Measurements from ENCODE around the gene AGR2.
A peak's percentile ranks its signal among the peaks of the same experiment; 100 is the strongest.

Gene AGR2

DNA sequence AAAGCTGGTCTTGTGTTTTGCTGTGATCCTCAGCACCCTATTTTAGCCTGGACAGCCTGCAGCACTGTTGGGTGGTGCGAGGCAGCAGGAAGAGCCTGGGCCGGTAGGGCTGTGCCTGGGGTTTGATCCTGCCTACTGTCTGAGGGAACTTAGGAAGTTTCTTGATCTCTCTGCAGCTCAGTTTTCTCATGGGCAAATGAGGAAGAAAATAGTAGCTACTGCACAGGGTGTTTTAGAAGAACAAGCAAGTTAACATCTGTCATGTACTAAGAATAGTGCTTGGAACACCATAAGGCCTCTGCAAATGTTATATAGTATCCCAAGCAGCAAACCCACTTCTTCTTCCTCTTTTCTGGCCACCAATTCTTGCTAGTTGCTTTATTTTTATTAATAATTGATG lies 12.0 kb upstream of the AGR2 start:
- no peak overlapping the region for H3K4me3 ChIP-seq (ENCODE audit: low read length, poor library complexity, severe bottlenecking)
- no peaks in the 10 kb centered on the region for H3K9me2 ChIP-seq (replicated peaks; ENCODE audit: low read depth, low read length)
- H3K27me3 ChIP-seq (ENCODE audit: insufficient read depth, low read length, poor library complexity, severe bottlenecking), result no peaks in the 10 kb centered on the region
- no peaks in the 10 kb centered on the region for H3K79me2 ChIP-seq (ENCODE audit: insufficient read depth, low read length)
- H3K9ac ChIP-seq (ENCODE audit: low read depth, low read length, poor library complexity, severe bottlenecking), result no peak overlapping the region
- no peaks in the 10 kb centered on the region for H3K36me3 ChIP-seq (ENCODE audit: insufficient read depth, low read length)
- H3K4me1 ChIP-seq (ENCODE audit: insufficient read depth, low read length, poor library complexity, severe bottlenecking), result no peaks in the 10 kb centered on the region
- no peaks in the 10 kb centered on the region for H3K9me3 ChIP-seq (ENCODE audit: insufficient read depth, low read depth, low read length)
- H3F3A ChIP-seq (ENCODE audit: low read depth), result no peaks in the 10 kb centered on the region
- no peaks in the 10 kb centered on the region for H4K20me1 ChIP-seq (ENCODE audit: insufficient read depth, low read length, poor library complexity, severe bottlenecking)
- H2AFZ ChIP-seq (ENCODE audit: low read length), result peak overlapping the region; percentile 61
- TF ChIP-seq, protein P1, sequence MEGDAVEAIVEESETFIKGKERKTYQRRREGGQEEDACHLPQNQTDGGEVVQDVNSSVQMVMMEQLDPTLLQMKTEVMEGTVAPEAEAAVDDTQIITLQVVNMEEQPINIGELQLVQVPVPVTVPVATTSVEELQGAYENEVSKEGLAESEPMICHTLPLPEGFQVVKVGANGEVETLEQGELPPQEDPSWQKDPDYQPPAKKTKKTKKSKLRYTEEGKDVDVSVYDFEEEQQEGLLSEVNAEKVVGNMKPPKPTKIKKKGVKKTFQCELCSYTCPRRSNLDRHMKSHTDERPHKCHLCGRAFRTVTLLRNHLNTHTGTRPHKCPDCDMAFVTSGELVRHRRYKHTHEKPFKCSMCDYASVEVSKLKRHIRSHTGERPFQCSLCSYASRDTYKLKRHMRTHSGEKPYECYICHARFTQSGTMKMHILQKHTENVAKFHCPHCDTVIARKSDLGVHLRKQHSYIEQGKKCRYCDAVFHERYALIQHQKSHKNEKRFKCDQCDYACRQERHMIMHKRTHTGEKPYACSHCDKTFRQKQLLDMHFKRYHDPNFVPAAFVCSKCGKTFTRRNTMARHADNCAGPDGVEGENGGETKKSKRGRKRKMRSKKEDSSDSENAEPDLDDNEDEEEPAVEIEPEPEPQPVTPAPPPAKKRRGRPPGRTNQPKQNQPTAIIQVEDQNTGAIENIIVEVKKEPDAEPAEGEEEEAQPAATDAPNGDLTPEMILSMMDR (conservative IDR thresholded peaks at IDR 0.05; ENCODE audit: low read length), result no peak
- TF ChIP-seq EZH2phosphoT487 (IDR thresholded peaks at IDR 0.05; ENCODE audit: borderline replicate concordance), result no peak
- no peak overlapping the region for H3K4me2 ChIP-seq (ENCODE audit: low read depth, low read length, poor library complexity, severe bottlenecking)

DNA sequence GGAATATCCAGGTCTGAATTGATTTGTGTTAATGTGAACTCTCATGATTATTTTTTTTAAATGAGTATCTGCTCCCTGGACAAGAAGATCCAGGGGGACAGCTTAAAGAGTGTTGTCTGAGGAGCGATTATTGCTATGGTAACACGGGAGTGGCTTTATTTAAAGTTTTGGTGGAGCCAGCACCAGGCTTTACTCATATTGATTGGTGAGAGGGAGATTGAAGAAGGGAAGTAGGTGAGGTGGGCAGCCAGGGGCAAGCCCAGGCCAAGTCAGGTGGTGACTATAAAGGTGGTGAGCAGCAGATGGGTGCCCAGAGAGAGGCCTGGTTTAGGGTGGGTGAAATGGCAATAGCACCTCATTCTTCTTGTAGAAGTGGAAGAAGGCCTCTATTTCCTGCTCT lies 10.2 kb upstream of the AGR2 start:
- no peak overlapping the region for H2AFZ ChIP-seq (ENCODE audit: low read length)
- no peaks in the 10 kb centered on the region for H3K27me3 ChIP-seq (ENCODE audit: insufficient read depth, low read length, poor library complexity, severe bottlenecking)
- no peaks in the 10 kb centered on the region for H3K9me2 ChIP-seq (replicated peaks; ENCODE audit: low read depth, low read length)
- TF ChIP-seq EZH2phosphoT487 (IDR thresholded peaks at IDR 0.05; ENCODE audit: borderline replicate concordance), result no peak
- TF ChIP-seq, protein P1 (conservative IDR thresholded peaks at IDR 0.05; ENCODE audit: low read length), result no peak
- H3K4me1 ChIP-seq (ENCODE audit: insufficient read depth, low read length, poor library complexity, severe bottlenecking), result no peaks in the 10 kb centered on the region
- no peaks in the 10 kb centered on the region for H3K9me3 ChIP-seq (ENCODE audit: insufficient read depth, low read depth, low read length)
- H3K9ac ChIP-seq (ENCODE audit: low read depth, low read length, poor library complexity, severe bottlenecking), result no peak overlapping the region
- H3K36me3 ChIP-seq (ENCODE audit: insufficient read depth, low read length), result no peaks in the 10 kb centered on the region
- no peaks in the 10 kb centered on the region for H3F3A ChIP-seq (ENCODE audit: low read depth)
- H4K20me1 ChIP-seq (ENCODE audit: insufficient read depth, low read length, poor library complexity, severe bottlenecking), result no peaks in the 10 kb centered on the region
- H3K4me2 ChIP-seq (ENCODE audit: low read depth, low read length, poor library complexity, severe bottlenecking), result no peak overlapping the region
- H3K79me2 ChIP-seq (ENCODE audit: insufficient read depth, low read length), result no peaks in the 10 kb centered on the region
- no peak overlapping the region for H3K4me3 ChIP-seq (ENCODE audit: low read length, poor library complexity, severe bottlenecking)

DNA sequence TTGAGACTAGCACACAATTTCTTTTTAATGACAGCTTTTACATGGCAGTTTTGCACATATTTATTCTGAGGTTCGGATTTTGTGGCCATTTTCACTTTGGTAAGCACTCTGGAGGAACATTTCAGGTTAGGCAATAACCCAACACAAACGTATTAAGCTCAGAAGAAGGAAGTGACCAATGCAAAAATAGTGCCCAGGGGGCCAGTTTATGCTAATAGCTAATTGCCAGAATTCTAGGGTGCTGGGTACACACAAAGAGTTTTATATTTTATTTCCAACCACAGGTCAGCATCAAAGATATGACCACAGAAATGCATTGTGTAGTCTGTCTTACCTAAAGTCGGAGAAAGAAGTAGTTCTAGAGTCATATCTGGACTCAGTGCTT lies 8.4 kb upstream of the AGR2 start:
- no peaks in the 10 kb centered on the region for H4K20me1 ChIP-seq (ENCODE audit: insufficient read depth, low read length, poor library complexity, severe bottlenecking)
- TF ChIP-seq, protein P1 (conservative IDR thresholded peaks at IDR 0.05; ENCODE audit: low read length), result no peak
- no peak for TF ChIP-seq EZH2phosphoT487 (IDR thresholded peaks at IDR 0.05; ENCODE audit: borderline replicate concordance)

More for the DNA sequence above, 8.4 kb upstream of the AGR2 start:
- Histone ChIP-seq H3F3A (ENCODE audit: low read depth) (no peaks in the 10 kb centered on the region), H3K9me2 (replicated peaks; ENCODE audit: low read depth, low read length) (no peaks in the 10 kb centered on the region), H3K79me2 (ENCODE audit: insufficient read depth, low read length) (no peaks in the 10 kb centered on the region), H3K4me3 (ENCODE audit: low read length, poor library complexity, severe bottlenecking) (no peak overlapping the region), H3K4me1 (ENCODE audit: insufficient read depth, low read length, poor library complexity, severe bottlenecking) (peaks cover 3% of the 10 kb centered on the region), H2AFZ (ENCODE audit: low read length) (no peak overlapping the region), H3K36me3 (ENCODE audit: insufficient read depth, low read length) (no peaks in the 10 kb centered on the region), H3K9ac (ENCODE audit: low read depth, low read length, poor library complexity, severe bottlenecking) (no peak overlapping the region), H3K27me3 (ENCODE audit: insufficient read depth, low read length, poor library complexity, severe bottlenecking) (no peaks in the 10 kb centered on the region), H3K4me2 (ENCODE audit: low read depth, low read length, poor library complexity, severe bottlenecking) (no peak overlapping the region), H3K9me3 (ENCODE audit: insufficient read depth, low read depth, low read length) (no peaks in the 10 kb centered on the region)

All from Loucy (cell line).